GM12892 (cell line): Measurements from ENCODE around the gene ACSL5.
A peak's percentile ranks its signal among the peaks of the same experiment; 100 is the strongest.
"Not testable (repeated sequence)": the region's sequence is repeated elsewhere in the genome, so short reads cannot be mapped to it uniquely, and the experiment has no call there.

ENCODE experiments used
- DNase-seq: peaks from one replicate; pipeline ENCODE4 v3.0.0; 2011; ENCODE audit not compliant: insufficient read length
- FAIRE-seq: peaks from 2 replicates; lab custom pipeline; 2011; peaks lifted over from hg19 to GRCh38; lab: Jason Lieb, UNC
- POLR2A ChIP-seq: IDR thresholded peaks from 2 replicates; pipeline ENCODE4 v1.6.1; 2011; ENCODE audit warnings: low read depth, low read length, control low read depth
- POLR2AphosphoS5 ChIP-seq: IDR thresholded peaks from 2 replicates; pipeline ENCODE4 v1.6.1; 2011; ENCODE audit warnings: low read depth, low read length, control low read depth
- TAF1 ChIP-seq: IDR thresholded peaks from 2 replicates; pipeline ENCODE4 v1.6.1; 2011; ENCODE audit warnings: low read depth, mild to moderate bottlenecking, control low read depth, low read length, borderline replicate concordance

ACSL5 gene

DNA sequence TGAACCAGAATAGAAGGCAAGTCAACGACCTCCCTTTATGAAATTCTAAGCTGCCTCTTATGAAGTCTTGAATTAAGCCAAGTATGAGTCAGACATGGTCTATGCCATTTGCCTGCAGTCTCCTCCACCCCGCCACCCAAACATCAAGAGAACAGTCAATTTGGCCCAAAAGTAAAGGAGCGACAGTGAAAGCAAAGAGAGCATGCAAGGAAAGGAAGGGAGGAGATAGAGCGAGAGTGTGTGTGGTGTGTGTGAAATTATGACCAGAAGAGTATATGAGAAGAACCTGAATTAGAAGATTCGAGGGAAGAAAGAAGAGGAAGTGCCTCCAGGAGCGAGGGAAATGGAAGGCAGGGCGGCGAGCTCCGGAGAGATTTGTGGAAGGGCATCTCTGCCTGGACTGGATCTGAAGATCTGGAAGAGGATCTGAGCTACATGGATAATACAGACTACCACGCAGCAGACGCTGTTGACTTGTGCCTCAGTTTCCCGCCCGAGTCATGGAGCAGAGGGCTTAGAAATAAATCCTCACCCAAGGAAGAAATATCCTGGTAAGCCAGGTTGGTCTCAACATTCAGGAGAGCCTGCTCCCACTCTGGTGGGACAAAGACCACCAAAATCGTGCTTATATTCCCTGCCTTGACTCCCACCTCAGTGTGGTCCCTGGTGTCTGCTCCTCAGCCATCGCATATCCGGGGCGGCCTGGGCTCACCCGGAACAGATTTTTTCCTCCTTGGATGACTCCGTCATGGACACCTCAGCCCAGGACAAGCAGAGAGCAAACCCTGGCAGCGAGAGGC is 72.3 kb downstream of the ACSL5 start:
- TF ChIP-seq TAF1 (no peak), POLR2A (no peak), POLR2AphosphoS5 (no peak)
- DNase-seq (no peak), FAIRE-seq (peak; percentile 73)

DNA sequence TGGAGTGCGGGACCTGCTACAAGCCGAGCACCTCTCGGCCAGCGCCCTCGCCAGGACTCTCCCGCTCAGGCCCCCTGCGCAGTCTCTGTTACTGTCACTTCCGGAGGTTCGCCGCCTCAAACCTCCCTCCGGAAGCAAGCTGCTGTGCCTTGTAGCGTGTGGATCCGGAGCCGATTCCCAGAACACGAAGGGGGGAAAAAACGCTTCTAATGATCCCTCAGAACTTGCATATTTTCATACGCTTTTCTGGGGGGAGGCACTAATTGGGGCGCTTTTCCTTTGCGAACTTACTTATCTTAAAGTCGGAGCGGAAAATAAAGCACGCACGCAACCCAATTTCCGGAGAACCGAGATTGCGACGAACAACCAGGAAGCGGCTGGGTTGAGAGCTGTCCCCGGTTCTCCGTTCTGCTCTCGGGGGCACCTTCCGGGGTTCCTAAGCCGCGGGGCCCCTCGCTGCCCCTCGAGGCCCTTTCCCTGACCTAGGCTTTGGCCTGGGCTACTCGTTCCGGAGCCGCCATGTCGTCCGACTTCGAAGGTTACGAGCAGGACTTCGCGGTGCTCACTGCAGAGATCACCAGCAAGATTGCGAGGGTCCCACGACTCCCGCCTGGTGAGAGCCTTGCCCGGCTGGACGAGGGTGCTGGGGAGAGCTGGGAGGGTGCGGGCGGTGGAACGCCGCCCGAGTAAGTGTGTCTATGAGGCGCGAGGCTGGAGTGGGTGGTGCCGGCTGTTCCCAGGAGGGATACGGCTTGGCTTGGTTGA is 73.1 kb downstream of the ACSL5 start, which contains the start of the genes VTI1A and ZDHHC6:
Gene VTI1A (plus strand): TSS at position 361 of the 765 bp plus-strand sequence. CDS start 159 bp downstream, at position 520.
Gene ZDHHC6 (minus strand): TSS at position 60 of the 765 bp plus-strand sequence. CDS start 1,478 bp downstream, outside the sequence.
- peak; percentile 85; the same call in 1 of the 2 replicates for TF ChIP-seq POLR2AphosphoS5
- TF ChIP-seq TAF1 = peak; percentile 53
- TF ChIP-seq POLR2A = peak; percentile 94
- DNase-seq (peak; percentile 60), FAIRE-seq (peak; percentile 36)

GRCh38 chr10:112447620-112447928 is 73.7 kb downstream of the ACSL5 start:
- FAIRE-seq (no peak), DNase-seq (no peak)
- TF ChIP-seq TAF1 = no peak

DNA sequence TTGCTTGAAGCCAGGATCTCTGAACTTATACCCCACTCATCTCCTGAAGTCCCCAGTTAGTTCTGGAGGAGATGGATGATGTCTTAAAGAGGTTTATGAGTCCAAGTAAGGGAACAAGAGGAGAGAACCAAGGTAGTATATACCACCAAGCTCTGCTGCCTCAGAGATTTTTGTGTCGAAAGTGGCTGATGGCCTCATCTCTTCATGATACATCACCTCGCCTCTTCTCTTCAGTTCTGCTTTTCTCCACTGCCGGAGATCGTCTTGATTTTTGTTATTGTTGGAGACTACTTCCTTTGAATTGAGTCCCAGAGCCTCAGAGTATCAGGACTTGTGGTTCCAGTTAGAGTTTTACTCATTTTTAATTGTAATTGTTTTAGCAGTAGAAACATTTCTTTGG is 75.0 kb downstream of the ACSL5 start:
- FAIRE-seq = peak; percentile 14
- no peak for DNase-seq
- TF ChIP-seq POLR2A (no peak), POLR2AphosphoS5 (no peak), TAF1 (no peak)

DNA sequence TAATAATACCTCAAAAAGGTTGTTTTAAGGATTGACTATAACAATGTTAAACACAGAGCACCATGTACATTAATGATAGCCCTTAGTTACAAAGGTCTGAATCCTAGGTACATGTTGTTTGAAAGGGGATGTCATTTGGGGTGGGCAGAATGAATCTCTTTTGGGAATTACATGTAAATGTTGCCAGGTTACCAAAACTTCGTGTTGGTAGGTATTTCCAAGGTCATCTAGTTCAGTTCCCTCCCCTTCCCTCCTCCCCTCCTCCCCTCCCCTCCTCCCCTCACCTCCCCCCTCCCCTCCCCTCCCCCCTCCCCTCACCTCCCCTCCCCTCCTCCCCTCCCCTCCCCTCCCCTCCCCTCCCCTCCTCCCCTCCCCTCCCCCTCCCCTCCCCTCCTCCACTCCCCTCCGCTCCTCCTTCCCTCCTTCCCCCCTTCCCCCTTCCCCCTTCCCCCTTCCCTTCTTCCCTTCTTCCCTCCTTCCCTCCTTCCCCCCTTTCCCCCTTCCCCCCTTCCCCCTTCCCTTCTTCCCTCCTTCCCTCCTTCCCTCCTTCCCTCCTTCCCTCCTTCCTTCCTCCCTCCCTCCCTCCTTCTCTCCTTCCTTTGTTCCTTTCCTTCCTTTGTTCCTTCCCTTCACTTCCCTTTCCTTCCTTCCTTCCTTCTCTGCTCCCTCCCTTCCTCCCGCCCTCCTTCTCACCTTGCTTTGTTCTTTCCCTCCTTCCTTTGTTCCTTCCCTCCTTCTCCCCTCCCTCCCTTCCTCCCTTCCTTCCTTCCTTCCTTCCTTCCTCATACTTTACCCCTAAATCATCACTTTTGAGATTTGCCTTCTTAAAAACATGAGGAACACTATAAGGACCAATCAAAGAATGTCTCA is 81.2 kb downstream of the ACSL5 start:
- FAIRE-seq (no peak), DNase-seq (no peak)
- TF ChIP-seq POLR2A = no peak
- no peak for TF ChIP-seq POLR2AphosphoS5
- TF ChIP-seq TAF1 = no peak

DNA sequence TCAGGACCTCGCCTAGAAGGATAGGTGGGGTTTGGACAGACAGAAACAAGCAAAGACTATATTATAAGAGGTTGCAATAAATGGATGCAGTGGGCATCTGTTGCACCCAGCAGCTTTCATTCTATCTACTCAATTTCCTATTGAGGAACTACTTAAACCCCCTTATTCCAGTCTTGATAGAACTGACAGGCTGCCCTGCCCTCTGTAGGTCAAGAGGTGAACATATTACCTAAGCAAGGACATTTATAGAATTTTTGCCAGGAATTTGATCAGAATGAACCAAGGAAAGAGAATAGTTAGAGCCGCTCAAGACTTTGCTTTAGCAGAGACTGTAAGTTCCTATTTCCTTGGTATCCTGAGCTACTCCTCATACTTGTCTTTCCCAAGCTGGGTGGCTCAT is 82.6 kb downstream of the ACSL5 start:
- no peak for FAIRE-seq
- DNase-seq = no peak
- TF ChIP-seq POLR2A = no peak
- TF ChIP-seq POLR2AphosphoS5 = no peak
- TF ChIP-seq TAF1 = no peak

DNA sequence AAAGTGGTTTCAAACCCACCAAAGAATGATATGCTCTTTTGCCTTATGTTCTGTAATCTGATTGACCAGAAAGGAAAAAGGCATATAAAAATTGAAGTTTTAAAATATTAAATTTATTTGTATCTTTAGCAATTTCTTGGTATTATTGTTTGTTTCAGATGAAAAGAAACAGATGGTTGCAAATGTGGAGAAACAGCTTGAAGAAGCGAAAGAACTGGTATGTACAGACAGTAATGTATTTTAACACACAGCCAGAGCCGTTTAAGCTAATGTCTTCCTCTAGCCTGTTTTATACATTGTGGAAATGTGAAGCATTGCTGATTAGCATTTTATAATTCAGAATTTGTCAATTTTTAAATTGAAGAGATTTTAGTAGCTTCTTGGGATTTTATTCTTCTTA is 86.5 kb downstream of the ACSL5 start:
- no peak for TF ChIP-seq POLR2A
- no peak for TF ChIP-seq POLR2AphosphoS5
- no peak for TF ChIP-seq TAF1
- DNase-seq (no peak), FAIRE-seq (peak; percentile 42)

DNA sequence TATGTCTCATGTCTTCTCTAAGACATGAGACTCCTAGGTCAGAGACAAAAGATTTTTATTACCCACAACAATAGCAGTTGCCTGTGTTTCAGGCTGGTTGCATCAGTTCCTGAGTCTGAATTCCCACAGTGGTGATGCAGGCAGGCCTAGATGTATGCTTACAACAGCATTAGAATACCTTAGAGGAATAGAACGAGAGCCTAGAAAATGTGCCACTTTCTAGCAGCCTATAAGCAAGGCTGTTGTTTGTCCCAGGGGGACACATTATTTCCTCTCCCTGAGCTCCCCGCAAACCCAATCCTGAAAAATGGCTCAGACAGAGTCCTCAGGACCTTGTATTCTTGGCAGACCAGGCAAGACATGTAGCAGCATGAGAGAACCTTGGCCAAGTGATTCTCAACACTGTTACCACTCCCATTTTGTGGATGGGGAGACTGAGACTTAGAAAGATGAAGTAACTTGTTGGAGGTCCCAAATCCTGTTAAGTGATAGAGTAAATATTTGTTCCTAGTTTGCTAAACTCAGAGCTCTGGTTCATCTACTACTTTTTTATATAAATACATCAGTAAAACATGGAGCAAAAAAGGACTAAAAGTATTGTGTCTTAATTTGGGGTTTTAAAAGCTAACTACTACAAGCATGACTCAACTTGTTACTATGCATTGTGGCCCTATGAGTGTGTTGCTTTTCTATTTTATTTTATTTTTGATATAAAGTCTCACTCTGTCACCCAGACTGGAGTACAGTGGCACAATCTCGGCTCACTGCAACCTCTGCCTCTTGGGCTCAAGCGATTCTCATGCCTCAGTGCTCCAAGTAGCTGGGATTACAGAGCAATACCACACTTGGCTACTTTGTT is 87.3 kb downstream of the ACSL5 start:
- no peak for TF ChIP-seq POLR2A
- TF ChIP-seq POLR2AphosphoS5 = no peak
- no peak for TF ChIP-seq TAF1
- no peak for DNase-seq
- peak; percentile 33 for FAIRE-seq

GRCh38 chr10:112464074-112464473 is 90.2 kb downstream of the ACSL5 start:
- not testable (repeated sequence) for DNase-seq, FAIRE-seq

GRCh38 chr10:112465299-112465883 is 91.5 kb downstream of the ACSL5 start:
- no peak for TF ChIP-seq POLR2A
- TF ChIP-seq POLR2AphosphoS5 = no peak
- no peak for TF ChIP-seq TAF1
- no peak for FAIRE-seq
- DNase-seq = no peak

DNA sequence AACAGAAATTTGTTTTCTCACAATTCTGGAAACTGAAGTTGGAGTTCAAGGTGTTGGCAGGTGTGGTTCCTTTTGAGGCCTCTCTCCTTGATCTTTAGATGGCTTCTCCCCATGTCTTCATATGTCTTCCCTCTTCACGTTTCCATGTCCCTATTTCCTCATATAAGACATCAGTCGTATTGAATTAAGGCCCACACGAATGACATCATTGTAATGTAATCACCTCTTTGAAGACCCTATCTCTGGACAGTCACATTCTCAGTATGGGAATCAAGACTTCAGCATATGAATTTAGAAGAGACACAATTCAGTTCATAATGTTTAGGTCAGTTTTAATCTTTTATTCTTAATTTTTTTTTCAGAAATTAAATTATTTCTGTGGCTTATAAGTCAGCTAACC is 92.9 kb downstream of the ACSL5 start:
- FAIRE-seq (no peak), DNase-seq (no peak)

More for the DNA sequence above, 92.9 kb downstream of the ACSL5 start:
- no peak for TF ChIP-seq POLR2A
- TF ChIP-seq POLR2AphosphoS5 = no peak
- no peak for TF ChIP-seq TAF1
